SK-N-MC (cell line): ENCODE measurements around the gene SLC25A27.

Experiments used
- DNase-seq: peaks from one replicate; pipeline ENCODE4 v3.0.0-alpha.2; 2011; ENCODE audit warnings: low read depth, low spot score
- H3K27ac ChIP-seq: fragments of 200-600 bp; sonication (generic); 2 replicates; pipeline ENCODE4 v1.5.1; 2016; ENCODE audit warnings: mixed run types
- H3K36me3 ChIP-seq: fragments of 200-600 bp; sonication (generic); 2 replicates; pipeline ENCODE4 v1.6.1; 2017; ENCODE audit warnings: antibody characterized with exemption, low read length, mixed read lengths; ENCODE audit not compliant: insufficient read depth
- H3K4me3 ChIP-seq: fragments of 200-600 bp; sonication (generic); 2 replicates; pipeline ENCODE4 v1.5.1; 2016
- H3K9ac ChIP-seq: fragments of 200-600 bp; sonication (generic); 2 replicates; pipeline ENCODE4 v1.8.0; 2017; ENCODE audit warnings: mixed run types, mixed read lengths; ENCODE audit not compliant: insufficient read length
- H3K9me3 ChIP-seq: fragments of 200-600 bp; sonication (generic); 2 replicates; pipeline ENCODE4 v1.6.1; 2017; ENCODE audit warnings: low read depth, mild to moderate bottlenecking, antibody characterized with exemption, low read length, moderate library complexity, mixed read lengths
- EZH2 ChIP-seq: fragments of 200-600 bp; sonication (generic); IDR thresholded peaks from one replicate; pipeline ENCODE4 v1.6.1; 2017; ENCODE audit warnings: antibody characterized with exemption
- FOXP2 ChIP-seq: optimal IDR thresholded peaks from 2 replicates; pipeline ENCODE3; 2011; ENCODE audit warnings: mild to moderate bottlenecking, moderate library complexity; ENCODE audit not compliant: insufficient read depth; ENCODE audit errors: extremely low read length, control extremely low read depth
- POLR2AphosphoS5 ChIP-seq: IDR thresholded peaks from 2 replicates; pipeline ENCODE4 v1.6.1; 2012; ENCODE audit warnings: mild to moderate bottlenecking, low read depth, low read length, borderline replicate concordance

Gene SLC25A27

DNA sequence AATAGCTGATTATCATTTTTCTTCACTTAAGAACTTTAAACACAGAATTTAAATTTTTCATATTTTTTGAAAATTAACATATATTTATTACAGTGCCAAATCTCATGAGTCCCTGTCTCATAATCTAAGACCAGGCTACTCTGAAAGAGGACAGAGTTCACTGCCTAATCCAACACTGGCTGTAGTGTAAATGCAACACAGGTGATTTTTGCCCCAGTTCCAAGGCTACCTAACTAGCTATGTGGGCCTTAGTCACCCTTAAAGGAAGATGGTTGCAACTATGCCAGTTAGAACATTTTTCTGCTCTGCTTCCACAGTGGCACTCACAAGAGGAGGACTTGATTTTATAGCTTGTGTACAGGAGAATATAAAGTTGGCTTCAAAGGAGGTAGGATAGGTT, 4.9 kb downstream of the SLC25A27 start:
- no peak for TF ChIP-seq EZH2
- TF ChIP-seq POLR2AphosphoS5 = no peak
- no peak for TF ChIP-seq FOXP2
- Histone ChIP-seq H3K4me3 (no peak overlapping the region), H3K9me3 (no peaks in the 10 kb centered on the region), H3K9ac (no peak overlapping the region), H3K27ac (no peak overlapping the region), H3K36me3 (no peaks in the 10 kb centered on the region)
- DNase-seq = no peak

DNA sequence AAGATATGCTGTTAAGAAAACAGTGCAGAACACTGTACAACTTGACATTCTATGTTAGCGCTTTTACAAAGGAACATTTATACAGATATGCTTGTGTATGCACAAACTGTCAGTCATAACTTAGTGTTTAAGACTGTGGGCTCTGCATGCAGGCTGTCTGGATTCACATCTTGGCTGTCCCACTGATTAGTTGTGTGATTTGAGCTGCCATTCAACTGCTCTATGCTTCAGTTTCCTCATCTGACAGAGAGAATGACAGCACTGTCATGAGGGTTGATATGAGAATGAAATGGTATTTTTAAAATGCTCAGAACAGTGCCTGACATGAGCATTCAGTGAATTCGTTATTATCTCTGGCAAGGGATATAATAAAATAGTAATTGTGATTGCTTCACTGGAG, 8.7 kb downstream of the SLC25A27 start:
- Histone ChIP-seq H3K27ac (no peak overlapping the region), H3K4me3 (no peak overlapping the region), H3K36me3 (no peaks in the 10 kb centered on the region), H3K9me3 (no peaks in the 10 kb centered on the region), H3K9ac (no peak overlapping the region)
- TF ChIP-seq EZH2 (no peak), POLR2AphosphoS5 (no peak), FOXP2 (no peak)
- no peak for DNase-seq

DNA sequence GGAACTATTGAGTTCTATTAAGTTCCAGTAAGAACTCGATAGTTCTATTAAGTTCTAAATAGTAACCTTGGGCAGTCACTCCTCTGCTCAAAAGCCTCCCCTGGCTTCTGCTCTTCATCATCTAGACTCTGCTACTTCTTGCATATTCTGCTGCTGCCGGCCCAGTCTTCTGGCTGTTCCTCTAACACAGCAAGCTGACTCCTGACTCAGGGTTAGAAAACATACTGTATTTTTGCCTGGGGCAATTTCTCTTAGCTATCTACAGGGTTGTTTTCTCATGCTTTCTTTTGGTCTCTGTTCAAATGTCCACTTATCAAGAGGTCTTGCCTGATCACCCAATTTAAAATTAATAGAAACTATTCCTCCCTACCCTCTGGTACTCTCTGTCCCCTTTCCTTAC, 14.6 kb downstream of the SLC25A27 start:
- no peak for TF ChIP-seq FOXP2
- TF ChIP-seq EZH2 = no peak
- no peak for TF ChIP-seq POLR2AphosphoS5
- no peaks in the 10 kb centered on the region for H3K36me3 ChIP-seq
- no peaks in the 10 kb centered on the region for H3K9me3 ChIP-seq
- H3K4me3 ChIP-seq = no peak overlapping the region
- DNase-seq = no peak
- H3K27ac ChIP-seq = no peak overlapping the region
- H3K9ac ChIP-seq = no peak overlapping the region

DNA sequence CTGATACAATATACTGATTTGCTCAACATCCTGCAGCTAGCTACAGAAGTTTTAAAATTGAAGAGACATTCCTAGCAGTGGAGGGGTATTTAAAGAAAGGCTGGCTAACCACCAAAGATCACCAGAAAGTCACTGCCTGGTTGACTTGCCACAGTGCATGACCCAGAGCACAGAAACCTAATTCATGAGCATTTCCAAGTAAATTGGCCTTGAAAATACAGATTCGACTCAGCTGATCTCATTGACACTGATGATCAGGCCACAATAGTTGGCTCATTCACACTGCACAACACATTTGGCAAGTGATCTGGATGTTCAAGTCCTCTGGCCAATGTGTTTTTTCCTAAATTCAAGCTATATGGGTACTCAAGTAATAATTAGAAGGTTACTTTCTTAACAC, 21.6 kb downstream of the SLC25A27 start:
- no peak overlapping the region for H3K9ac ChIP-seq
- H3K27ac ChIP-seq = no peak overlapping the region
- no peaks in the 10 kb centered on the region for H3K9me3 ChIP-seq
- no peak for TF ChIP-seq FOXP2
- no peak for TF ChIP-seq EZH2
- TF ChIP-seq POLR2AphosphoS5 = no peak
- no peak for DNase-seq
- H3K36me3 ChIP-seq = no peaks in the 10 kb centered on the region
- no peak overlapping the region for H3K4me3 ChIP-seq

DNA sequence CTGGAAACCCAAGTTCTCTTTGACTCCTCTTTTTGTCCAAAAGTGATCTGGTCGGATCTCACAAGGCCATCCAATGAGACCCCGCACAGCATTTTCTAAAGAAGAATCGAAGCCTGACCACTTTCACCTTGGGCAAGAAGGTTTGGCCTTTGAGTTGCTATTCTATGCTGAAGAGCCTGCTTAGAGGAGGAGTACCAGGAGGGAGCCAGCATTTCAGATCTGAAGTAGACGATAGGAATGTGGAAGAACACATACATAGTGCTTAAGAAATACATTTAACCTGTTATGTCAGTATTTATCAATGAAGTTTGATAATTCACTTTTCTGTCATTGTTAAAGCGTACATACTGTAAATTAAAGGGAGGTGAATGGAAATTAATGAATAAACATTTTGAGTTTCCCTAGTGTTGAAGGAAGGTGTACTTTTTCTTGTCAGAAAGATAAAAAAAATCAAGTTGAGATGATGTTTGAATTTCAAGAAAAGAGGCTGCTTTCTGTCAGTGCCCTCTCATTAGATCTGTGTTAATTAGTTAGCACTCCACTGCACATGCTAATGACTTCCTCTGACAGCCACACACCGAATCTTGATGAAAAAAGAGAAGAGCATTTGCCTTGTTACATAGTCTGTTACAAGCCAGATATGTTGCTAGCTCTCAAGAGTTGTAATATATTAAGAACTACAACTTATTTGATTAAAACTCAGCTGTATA, 24.0 kb downstream of the SLC25A27 start:
- H3K9me3 ChIP-seq = no peaks in the 10 kb centered on the region
- H3K36me3 ChIP-seq = no peaks in the 10 kb centered on the region
- DNase-seq = no peak
- no peak for TF ChIP-seq POLR2AphosphoS5
- no peak overlapping the region for H3K27ac ChIP-seq
- no peak overlapping the region for H3K9ac ChIP-seq
- no peak overlapping the region for H3K4me3 ChIP-seq

DNA sequence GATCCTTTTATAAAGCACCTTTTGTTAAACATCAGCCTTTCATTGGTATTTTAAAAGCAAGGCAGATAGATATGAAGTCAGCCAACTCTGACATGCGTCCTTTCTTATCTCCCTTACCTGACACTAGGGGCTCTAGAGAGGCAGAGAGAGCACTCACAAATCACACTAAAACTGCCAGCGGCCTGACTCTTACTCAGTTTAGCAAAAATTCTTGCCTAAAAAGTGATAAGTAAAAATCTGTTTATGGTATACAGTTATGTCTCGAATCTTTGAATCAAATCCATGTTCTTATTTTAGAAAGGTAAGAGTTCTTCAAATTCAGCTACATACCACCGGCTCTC, 24.5 kb downstream of the SLC25A27 start:
- Histone ChIP-seq H3K4me3 (no peak overlapping the region), H3K36me3 (no peaks in the 10 kb centered on the region), H3K9ac (no peak overlapping the region), H3K27ac (no peak overlapping the region), H3K9me3 (no peaks in the 10 kb centered on the region)
- TF ChIP-seq FOXP2 = no peak
- no peak for TF ChIP-seq POLR2AphosphoS5
- no peak for TF ChIP-seq EZH2
- DNase-seq = no peak

DNA sequence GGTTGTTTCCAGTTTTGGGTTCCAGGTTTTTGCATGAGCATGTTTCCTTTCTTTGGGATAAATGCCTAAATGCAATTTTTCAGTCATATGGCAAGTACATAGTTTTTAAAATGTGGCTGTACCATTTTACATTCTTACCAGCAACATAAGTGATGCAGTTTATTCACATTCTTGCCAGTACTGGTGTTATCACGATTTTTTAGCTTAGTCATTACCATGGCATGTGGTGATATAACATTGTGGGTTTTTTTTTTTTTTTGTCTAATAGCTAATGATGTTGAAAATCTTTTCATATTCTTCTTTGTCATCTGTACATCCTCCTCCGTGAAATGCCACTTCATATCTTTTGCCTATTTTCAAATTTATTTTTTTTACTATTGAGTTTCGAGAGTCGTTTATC, 32.0 kb downstream of the SLC25A27 start:
- DNase-seq = no peak
- H3K9me3 ChIP-seq = no peaks in the 10 kb centered on the region
- H3K36me3 ChIP-seq = no peaks in the 10 kb centered on the region
- TF ChIP-seq FOXP2 (no peak), POLR2AphosphoS5 (no peak), EZH2 (no peak)
- H3K9ac ChIP-seq = no peak overlapping the region
- no peak overlapping the region for H3K27ac ChIP-seq
- H3K4me3 ChIP-seq = no peak overlapping the region

DNA sequence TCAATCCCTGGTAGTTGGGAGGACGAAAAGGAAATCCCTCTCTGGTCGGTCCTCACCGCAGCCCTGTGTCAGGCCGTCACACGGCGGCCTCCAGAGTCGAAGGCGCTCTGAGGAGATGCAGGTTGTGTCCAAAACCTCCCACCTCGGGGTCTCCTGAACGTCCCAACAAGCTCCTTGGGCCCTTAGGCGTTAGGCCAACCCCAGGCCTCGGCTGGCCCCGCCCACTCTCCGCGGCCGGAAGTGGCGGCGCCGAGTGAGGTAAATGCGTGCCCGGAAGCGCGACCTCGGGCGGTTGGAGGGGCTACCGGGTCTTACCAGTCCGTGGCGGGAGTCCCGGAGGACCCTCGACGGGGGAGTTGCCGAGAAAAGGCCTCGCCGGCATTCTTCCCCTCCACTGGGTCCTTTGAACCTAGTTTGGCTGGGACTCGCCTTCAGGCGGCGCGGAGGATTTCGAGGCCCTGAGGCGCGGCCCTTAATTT, 34.9 kb downstream of the SLC25A27 start, which contains the start of gene TDRD6:
TDRD6 (plus strand) TSS at position 267 of the 479 bp plus-strand sequence. CDS start 244 bp downstream, outside the sequence.
- TF ChIP-seq EZH2 = no peak
- TF ChIP-seq FOXP2 = no peak
- no peak for TF ChIP-seq POLR2AphosphoS5
- DNase-seq = no peak
- Histone ChIP-seq H3K27ac (no peak within 1 kb of the TSS), H3K4me3 (no peak within 1 kb of the TSS), H3K36me3 (no peaks in the 10 kb centered on the region), H3K9ac (no peak within 1 kb of the TSS), H3K9me3 (no peaks in the 10 kb centered on the region)
